Activated naive CD8-positive, alpha-beta T cell treated with anti-CD3 and anti-CD28 coated beads, Interleukin-2, amount 50 U/mL, for 24 hours (primary cell): ENCODE results near the gene ZCCHC4.

Source experiments
- ATAC-seq: fragments of 150-1000 bp; cut with Tn5 transposase; one replicate; pipeline ENCODE4 v1.10.0; 2021
- DNase-seq: peaks from one replicate; pipeline ENCODE4 v3.0.0; 2021
- H3K27ac Mint-ChIP-seq: one replicate; pipeline ENCODE4 v1.8.0; 2021; ENCODE audit warnings: mild to moderate bottlenecking, mixed read lengths
- H3K27me3 Mint-ChIP-seq: one replicate; pipeline ENCODE4 v1.8.0; 2021; ENCODE audit warnings: mixed read lengths
- H3K36me3 Mint-ChIP-seq: one replicate; pipeline ENCODE4 v1.8.0; 2021; ENCODE audit warnings: low read depth, mixed read lengths
- H3K4me1 Mint-ChIP-seq: one replicate; pipeline ENCODE4 v1.8.0; 2021; ENCODE audit warnings: mixed read lengths
- H3K4me3 Mint-ChIP-seq: one replicate; pipeline ENCODE4 v1.8.0; 2021; ENCODE audit warnings: mild to moderate bottlenecking, moderate library complexity, mixed read lengths
- H3K9me3 Mint-ChIP-seq: one replicate; pipeline ENCODE4 v1.8.0; 2021; ENCODE audit warnings: mixed read lengths

Gene ZCCHC4, protein sequence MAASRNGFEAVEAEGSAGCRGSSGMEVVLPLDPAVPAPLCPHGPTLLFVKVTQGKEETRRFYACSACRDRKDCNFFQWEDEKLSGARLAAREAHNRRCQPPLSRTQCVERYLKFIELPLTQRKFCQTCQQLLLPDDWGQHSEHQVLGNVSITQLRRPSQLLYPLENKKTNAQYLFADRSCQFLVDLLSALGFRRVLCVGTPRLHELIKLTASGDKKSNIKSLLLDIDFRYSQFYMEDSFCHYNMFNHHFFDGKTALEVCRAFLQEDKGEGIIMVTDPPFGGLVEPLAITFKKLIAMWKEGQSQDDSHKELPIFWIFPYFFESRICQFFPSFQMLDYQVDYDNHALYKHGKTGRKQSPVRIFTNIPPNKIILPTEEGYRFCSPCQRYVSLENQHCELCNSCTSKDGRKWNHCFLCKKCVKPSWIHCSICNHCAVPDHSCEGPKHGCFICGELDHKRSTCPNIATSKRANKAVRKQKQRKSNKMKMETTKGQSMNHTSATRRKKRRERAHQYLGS

DNA sequence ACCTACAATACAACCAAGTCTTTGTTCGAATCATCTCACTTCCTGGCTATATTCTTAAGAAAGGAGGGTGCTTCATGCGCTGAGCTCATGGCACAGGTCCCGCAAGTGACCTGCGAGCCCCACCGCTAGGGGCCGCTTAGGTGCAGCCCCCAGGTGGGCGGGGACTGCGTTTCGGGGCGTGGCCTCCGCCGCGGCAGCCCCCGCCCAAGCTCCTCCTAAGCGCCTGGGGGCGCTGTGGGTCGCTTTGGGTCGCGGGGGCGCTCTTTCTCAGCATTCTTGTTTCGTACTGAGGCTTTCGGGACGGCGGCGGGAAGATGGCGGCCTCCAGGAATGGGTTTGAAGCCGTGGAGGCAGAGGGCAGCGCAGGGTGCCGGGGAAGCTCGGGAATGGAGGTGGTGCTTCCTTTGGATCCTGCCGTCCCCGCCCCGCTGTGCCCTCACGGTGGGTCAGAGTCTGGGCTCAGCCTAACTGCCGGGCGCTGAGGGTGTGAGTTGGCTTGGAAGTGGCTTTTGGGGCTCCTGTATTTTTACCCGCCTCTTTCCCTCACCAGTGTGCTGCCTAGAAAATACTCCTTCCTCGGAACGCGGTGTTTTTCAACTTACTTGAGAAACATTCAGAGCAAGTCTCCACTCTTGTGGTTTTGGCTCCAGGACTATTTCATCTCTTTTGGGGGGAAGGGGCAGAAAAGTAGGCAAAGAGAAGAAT lies at the start of gene ZCCHC4:
TSS of gene ZCCHC4 (plus strand) at position 279 of the 705 bp plus-strand sequence. CDS start at position 315, 36 bp downstream.
- Mint-ChIP-seq H3K4me3 (peak within 1 kb of the TSS; percentile 97), H3K9me3 (no peaks in the 10 kb centered on the region), H3K4me1 (peaks cover 31% of the 10 kb centered on the region), H3K27me3 (peaks cover 7% of the 10 kb centered on the region), H3K27ac (peak within 1 kb of the TSS; percentile 95), H3K36me3 (peaks cover 10% of the 10 kb centered on the region)
- DNase-seq (peak; percentile 86), ATAC-seq (peak; percentile 93)

DNA sequence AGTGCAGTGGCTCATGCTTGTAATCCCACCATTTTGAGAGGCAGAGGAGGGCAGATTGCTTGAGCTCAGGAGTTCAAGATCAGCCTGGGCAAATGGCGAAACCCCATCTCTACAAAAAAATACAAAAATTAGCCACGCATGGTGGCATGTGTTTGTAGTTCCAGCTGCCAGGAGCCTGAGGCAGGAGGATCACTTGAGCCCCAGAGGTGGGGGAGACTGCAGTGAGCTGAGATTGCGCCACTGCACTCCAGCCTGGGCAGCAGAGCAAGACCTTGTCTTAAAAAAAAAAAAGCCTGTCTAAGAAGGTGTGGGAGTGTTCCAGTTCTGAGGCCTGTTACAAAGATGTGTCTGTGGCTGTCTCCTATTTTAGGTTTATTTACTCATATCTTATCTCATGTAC lies 40.7 kb upstream of the ZCCHC4 start:
- no peaks in the 10 kb centered on the region for H3K27me3 Mint-ChIP-seq
- H3K36me3 Mint-ChIP-seq, result peaks cover 23% of the 10 kb centered on the region
- no peaks in the 10 kb centered on the region for H3K4me1 Mint-ChIP-seq
- no peak overlapping the region for H3K27ac Mint-ChIP-seq
- DNase-seq (no peak), ATAC-seq (no peak)
- no peaks in the 10 kb centered on the region for H3K9me3 Mint-ChIP-seq
- H3K4me3 Mint-ChIP-seq, result no peak overlapping the region

DNA sequence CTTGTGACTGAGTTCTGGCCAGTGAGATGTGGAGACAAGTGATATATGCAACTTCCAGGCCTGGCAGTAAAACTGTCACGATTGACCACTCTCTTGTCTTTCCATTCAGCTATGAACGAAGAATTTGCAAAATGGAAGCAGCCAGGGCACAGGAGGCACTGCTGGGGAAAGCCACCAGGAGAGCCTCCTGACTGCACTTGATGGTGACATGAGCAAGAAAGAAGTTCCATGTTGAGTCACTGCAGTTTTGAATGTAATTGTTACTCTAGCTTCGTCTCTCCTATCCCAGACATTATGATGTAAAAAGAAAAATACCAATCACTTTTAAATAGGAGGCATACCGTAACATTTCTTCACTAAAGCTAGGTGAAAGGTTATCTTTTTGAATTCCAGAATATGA lies 32.4 kb upstream of the ZCCHC4 start:
- no peak for DNase-seq
- Mint-ChIP-seq H3K27me3 (no peaks in the 10 kb centered on the region), H3K4me1 (no peaks in the 10 kb centered on the region), H3K9me3 (peaks cover 4% of the 10 kb centered on the region), H3K4me3 (no peak overlapping the region), H3K27ac (no peak overlapping the region), H3K36me3 (peaks cover 31% of the 10 kb centered on the region)
- no peak for ATAC-seq

DNA sequence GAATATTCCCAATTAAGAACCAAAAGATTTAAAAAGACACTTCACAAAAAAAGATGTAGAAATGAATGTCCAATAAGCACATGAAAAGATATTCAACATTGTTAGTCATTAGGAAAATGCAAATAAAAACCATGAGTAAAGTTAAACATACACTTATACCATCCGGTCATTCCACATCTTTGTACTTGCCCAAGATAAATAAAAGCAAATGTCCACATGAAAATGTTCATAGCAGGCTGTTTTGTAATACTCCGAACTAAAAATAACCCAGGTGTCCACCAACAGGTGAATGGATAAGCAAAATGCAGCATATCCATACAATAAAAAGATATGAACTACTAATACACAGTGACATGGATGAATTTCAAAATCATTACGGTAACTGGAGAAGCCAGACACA lies 28.6 kb upstream of the ZCCHC4 start:
- peaks cover 24% of the 10 kb centered on the region for H3K36me3 Mint-ChIP-seq
- peaks cover 17% of the 10 kb centered on the region for H3K9me3 Mint-ChIP-seq
- no peak overlapping the region for H3K27ac Mint-ChIP-seq
- H3K4me1 Mint-ChIP-seq, result no peaks in the 10 kb centered on the region
- no peak for ATAC-seq
- H3K27me3 Mint-ChIP-seq, result peaks cover 2% of the 10 kb centered on the region
- no peak for DNase-seq
- no peak overlapping the region for H3K4me3 Mint-ChIP-seq

DNA sequence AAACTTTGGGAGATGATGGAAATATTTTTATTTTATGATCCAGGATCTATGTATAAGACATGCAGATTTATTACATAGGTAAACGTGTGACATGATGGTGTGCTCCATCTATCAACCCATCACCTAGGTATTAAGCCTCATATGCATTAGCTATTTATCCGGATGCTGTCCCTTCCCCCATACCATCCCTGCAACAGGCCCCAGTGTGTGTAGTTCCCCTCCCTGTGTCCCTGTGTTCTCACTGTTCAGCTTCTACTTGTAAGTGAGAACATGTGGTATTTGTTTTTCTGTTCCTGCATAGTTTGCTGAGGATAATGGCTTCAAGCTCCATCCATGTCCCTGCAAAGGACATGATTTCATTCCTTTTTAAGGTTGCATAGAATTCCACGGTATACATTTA lies 28.1 kb upstream of the ZCCHC4 start:
- H3K9me3 Mint-ChIP-seq, result peaks cover 17% of the 10 kb centered on the region
- H3K4me1 Mint-ChIP-seq, result no peaks in the 10 kb centered on the region
- H3K36me3 Mint-ChIP-seq, result peaks cover 24% of the 10 kb centered on the region
- H3K4me3 Mint-ChIP-seq, result no peak overlapping the region
- H3K27me3 Mint-ChIP-seq, result peaks cover 2% of the 10 kb centered on the region
- no peak overlapping the region for H3K27ac Mint-ChIP-seq
- no peak for DNase-seq
- ATAC-seq, result no peak

DNA sequence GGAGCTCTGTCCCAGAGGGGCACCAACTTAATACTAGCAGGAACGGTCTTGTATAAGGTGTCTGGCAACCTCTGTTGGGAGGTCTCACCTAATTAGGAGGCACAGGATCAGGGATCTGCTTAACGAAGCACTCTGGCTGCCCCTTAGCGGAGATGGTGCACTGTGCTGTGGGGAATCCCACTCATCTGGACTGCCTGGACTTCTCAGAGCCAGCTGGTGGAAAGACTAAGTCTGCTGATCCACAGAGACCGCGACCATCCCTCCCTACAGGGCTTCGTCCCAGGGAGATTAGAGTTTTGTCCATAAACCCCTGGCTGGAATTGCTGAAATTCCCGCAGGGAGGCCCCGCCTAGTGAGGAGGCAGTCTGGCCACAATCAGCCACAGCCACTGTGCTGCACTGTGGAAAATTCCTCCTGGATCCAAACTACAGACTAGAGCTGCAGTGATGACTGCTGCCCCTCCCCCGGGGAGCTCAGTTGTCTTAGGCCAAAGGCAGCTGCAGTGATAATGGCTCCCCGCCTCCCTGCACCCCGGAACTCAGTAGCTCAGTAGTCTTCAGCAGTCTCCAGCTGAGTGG lies 22.0 kb upstream of the ZCCHC4 start:
- Mint-ChIP-seq H3K4me1 (no peaks in the 10 kb centered on the region), H3K9me3 (peaks cover 13% of the 10 kb centered on the region), H3K27ac (no peak overlapping the region), H3K27me3 (peaks cover 6% of the 10 kb centered on the region), H3K36me3 (peaks cover 4% of the 10 kb centered on the region), H3K4me3 (no peak overlapping the region)
- DNase-seq (no peak), ATAC-seq (no peak)

DNA sequence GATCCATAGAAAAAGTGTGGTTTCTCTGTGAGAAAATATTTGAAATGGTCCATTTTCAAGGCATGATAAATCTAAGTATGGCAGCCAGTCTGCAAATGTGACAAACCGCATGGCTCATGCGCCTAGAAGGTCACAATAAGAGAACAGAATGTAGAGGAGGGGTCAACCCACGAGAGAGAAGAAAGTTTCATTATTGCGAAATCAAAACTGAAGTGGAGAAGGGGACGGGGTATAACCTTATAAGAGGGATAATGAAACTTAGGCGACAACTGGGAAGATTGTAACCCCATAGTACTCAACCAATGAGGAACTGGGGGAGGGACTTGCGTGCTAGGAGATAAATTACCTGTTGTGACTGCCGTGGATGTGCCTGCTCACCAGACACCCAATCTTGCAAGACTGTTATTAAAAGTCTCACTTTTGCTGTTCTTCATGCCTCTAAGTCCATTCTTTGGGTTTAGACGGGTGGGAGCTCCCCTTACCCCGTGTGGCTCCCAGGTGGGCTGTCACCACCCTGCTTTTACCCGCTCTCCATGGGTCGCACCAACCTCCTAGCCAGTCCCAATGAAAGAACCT lies 21.3 kb upstream of the ZCCHC4 start:
- Mint-ChIP-seq H3K36me3 (peaks cover 4% of the 10 kb centered on the region), H3K4me1 (no peaks in the 10 kb centered on the region), H3K4me3 (no peak overlapping the region), H3K9me3 (peaks cover 13% of the 10 kb centered on the region), H3K27ac (no peak overlapping the region), H3K27me3 (peaks cover 8% of the 10 kb centered on the region)
- ATAC-seq, result no peak
- no peak for DNase-seq

DNA sequence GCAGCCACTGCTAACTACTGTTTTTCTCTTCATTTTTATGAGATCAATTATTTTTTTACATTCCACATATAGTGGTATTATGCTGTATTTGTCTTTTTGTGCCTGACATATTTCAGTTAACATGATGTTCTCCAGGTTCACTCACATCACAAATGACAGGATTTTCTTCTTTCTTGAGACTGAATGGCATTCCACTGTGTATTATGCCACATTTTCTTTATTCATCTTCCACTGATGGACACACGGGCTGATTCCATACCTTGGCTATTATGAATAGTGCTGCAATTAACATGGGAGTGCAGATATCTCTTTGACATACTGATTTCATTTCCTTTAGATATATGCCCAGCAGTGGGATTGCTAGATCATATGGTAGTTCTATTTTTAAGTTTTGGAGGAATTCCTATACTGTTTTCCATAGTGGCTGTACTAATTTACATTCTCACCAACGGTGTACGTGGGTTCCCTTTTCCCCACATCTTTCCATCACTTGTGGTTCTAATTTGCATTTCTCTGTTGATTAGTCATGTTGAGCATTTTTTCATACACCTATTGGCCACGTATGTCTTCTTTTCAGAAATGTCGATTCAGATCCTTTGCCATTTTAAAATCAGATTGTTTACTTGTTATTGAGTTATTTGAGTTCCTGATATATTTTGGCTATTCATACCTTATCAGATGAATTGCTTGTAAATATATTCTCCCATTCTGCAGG lies 14.9 kb upstream of the ZCCHC4 start:
- H3K36me3 Mint-ChIP-seq, result no peaks in the 10 kb centered on the region
- H3K27ac Mint-ChIP-seq, result no peak overlapping the region
- H3K4me3 Mint-ChIP-seq, result no peak overlapping the region
- no peaks in the 10 kb centered on the region for H3K9me3 Mint-ChIP-seq
- peaks cover 24% of the 10 kb centered on the region for H3K27me3 Mint-ChIP-seq
- H3K4me1 Mint-ChIP-seq, result peaks cover 10% of the 10 kb centered on the region
- ATAC-seq, result no peak
- no peak for DNase-seq

DNA sequence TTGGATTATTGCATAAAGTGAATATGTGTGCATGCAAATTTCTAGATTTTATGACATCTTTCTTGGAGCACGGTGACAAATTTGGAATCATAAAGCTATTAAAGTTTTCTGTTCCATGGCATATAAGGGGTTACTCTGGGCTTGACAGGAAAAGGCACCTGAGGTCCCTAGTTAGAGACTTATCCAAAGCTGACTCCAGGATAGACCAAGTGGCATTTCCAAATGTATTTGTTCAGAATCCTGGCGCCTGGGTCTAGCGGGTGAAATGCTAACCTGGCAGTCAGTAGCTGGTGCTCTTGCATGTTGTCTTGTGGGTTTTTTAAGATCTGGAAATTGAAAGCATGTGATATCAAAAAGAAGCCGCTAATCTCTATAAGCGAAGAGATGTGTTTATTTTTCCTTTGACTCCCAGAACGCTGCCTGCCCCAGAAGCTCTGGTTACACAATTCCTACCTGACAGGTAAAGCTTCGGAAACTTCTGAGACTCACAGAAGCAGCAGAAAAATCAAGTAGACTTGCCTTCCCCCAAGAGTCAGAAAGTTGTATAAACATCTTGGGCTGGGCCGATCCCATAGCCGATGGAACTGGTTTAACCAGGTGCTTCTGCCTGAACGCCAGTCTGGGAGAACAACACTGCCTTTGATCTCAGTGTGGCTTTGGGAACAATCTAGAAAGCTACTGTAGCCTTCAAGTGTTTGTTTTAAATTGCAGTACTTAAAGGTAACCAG lies 12.9 kb upstream of the ZCCHC4 start:
- ATAC-seq, result no peak
- Mint-ChIP-seq H3K27me3 (peaks cover 21% of the 10 kb centered on the region), H3K9me3 (no peaks in the 10 kb centered on the region), H3K27ac (no peak overlapping the region), H3K36me3 (no peaks in the 10 kb centered on the region), H3K4me3 (no peak overlapping the region), H3K4me1 (peaks cover 10% of the 10 kb centered on the region)
- DNase-seq, result no peak

DNA sequence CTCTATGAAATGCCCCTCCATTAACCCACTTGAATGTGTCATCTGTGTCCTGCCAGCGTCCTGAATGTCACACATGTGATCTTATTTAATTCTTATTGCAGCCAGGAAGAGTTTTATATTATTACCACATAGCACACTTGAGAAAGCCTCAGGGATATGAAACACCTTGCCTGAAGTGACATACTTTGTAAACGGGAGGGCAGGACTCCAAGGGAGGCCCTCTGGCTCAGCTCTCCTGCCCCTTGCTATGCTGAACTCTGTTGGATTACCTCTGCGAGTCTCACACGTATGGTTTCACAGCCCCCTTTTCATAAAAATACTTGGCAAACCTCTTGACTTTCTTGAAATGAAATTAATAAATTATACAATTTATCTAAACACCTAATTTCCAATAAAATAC lies 11.1 kb upstream of the ZCCHC4 start:
- Mint-ChIP-seq H3K27me3 (peaks cover 18% of the 10 kb centered on the region), H3K4me1 (peaks cover 10% of the 10 kb centered on the region), H3K9me3 (no peaks in the 10 kb centered on the region), H3K27ac (no peak overlapping the region), H3K36me3 (no peaks in the 10 kb centered on the region), H3K4me3 (no peak overlapping the region)
- ATAC-seq (no peak), DNase-seq (no peak)

DNA sequence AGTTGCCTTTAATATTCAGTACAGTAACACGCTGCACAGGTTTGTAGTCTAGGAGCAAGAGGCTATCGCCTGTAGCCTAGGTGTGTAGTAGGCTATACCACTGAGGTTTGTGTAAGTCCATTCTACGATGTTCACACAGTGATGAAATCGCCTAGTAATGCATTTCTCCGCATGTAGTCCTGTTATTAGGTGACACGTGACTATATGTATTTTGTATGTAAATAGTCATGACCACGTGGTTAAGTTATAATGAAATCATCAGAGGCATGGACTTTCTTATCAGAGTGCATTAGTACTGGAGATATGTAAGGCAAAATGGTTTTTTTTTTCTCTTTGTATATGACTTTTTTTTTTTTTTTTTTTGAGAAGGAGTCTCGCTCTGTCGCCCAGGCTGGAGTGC lies 9.9 kb upstream of the ZCCHC4 start:
- no peaks in the 10 kb centered on the region for H3K9me3 Mint-ChIP-seq
- no peak for ATAC-seq
- no peak for DNase-seq
- peaks cover 9% of the 10 kb centered on the region for H3K4me1 Mint-ChIP-seq
- no peaks in the 10 kb centered on the region for H3K36me3 Mint-ChIP-seq
- no peak overlapping the region for H3K27ac Mint-ChIP-seq
- no peak overlapping the region for H3K4me3 Mint-ChIP-seq
- H3K27me3 Mint-ChIP-seq, result peaks cover 18% of the 10 kb centered on the region

DNA sequence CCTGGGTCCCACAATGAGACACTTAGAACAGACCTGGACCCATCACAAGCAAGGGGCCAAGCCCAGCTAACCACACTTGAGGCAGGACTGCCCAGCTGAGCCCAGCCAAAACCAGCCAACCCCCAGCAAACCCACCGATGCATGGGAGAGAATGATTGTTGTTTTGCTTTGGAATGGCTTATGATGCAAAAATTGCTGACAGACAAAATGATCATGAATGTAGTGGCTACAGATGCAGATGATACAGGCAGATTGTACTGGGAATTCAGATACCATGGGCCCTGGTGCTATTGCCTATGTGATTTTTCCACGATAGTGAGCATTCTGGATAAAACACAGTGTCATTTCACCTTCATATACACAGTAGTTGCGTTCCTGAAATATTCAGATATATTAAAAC lies 9.0 kb upstream of the ZCCHC4 start:
- Mint-ChIP-seq H3K27me3 (peaks cover 21% of the 10 kb centered on the region), H3K27ac (no peak overlapping the region), H3K4me1 (no peaks in the 10 kb centered on the region), H3K36me3 (no peaks in the 10 kb centered on the region), H3K9me3 (no peaks in the 10 kb centered on the region), H3K4me3 (no peak overlapping the region)
- DNase-seq (no peak), ATAC-seq (no peak)

DNA sequence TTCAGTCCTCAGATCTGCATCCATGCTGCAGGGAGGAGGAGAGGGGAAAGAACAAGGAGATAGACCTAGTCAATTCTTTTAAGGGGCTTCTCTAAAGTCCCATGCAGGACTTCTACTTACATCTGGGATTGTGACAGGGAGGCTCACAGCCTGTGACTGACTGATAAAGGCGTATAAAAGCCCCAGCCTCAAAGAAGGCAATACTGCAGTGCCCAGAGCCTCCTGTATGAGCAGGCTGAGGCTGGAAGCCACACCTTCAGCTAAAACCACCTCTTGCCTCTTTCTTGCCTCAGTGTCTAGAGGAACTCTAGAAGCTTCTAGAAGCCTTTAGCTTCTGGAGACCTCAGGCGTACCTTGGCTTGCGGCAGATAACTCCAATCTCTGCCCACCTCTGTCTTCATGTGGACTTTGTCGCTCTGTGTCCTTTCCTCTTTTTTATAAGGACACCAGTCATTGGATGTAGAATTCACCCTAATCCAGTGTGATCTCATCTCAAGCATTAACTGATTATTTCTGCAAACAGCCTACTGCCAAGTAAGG lies 6.0 kb upstream of the ZCCHC4 start:
- Mint-ChIP-seq H3K4me1 (peaks cover 7% of the 10 kb centered on the region), H3K36me3 (no peaks in the 10 kb centered on the region), H3K27me3 (peaks cover 7% of the 10 kb centered on the region), H3K4me3 (no peak overlapping the region), H3K9me3 (no peaks in the 10 kb centered on the region), H3K27ac (no peak overlapping the region)
- no peak for ATAC-seq
- DNase-seq, result no peak
